Astrocyte (in vitro differentiated cells and primary cell): ENCODE measurements around the gene CEP97. TPM values are rescaled to one million over a fixed set of nuclear protein-coding genes. Genes with fewer than 3 reads are reported as not detected.

ENCODE experiments used
- DNase-seq: peaks from one replicate; pipeline ENCODE4 v3.0.0-alpha.2; 2010; ENCODE audit warnings: low read depth
- FAIRE-seq: peaks from 2 replicates; lab custom pipeline; 2011; peaks lifted over from hg19 to GRCh38; lab: Jason Lieb, UNC
- H2AFZ ChIP-seq: 2 replicates; pipeline ENCODE4 v1.6.0; 2012; ENCODE audit warnings: low read depth, low read length, inconsistent platforms
- H3K27ac ChIP-seq: 2 replicates; pipeline ENCODE4 v1.5.1; 2011; ENCODE audit warnings: low read depth, low read length, inconsistent platforms
- H3K27me3 ChIP-seq: 2 replicates; pipeline ENCODE4 v1.6.0; 2011; ENCODE audit warnings: low read length, inconsistent platforms; ENCODE audit not compliant: insufficient read depth
- H3K36me3 ChIP-seq: 2 replicates; pipeline ENCODE4 v1.5.1; 2011; ENCODE audit warnings: low read length, inconsistent platforms; ENCODE audit not compliant: insufficient read depth
- H3K4me1 ChIP-seq: 2 replicates; pipeline ENCODE4 v1.5.1; 2011; ENCODE audit warnings: low read length, inconsistent platforms; ENCODE audit not compliant: insufficient read depth
- H3K4me2 ChIP-seq: 2 replicates; pipeline ENCODE4 v1.6.0; 2012; ENCODE audit warnings: low read length, inconsistent platforms
- H3K4me3 ChIP-seq: 2 replicates; pipeline ENCODE4 v1.5.1; 2011; ENCODE audit warnings: low read depth, mild to moderate bottlenecking, low read length, inconsistent platforms; ENCODE audit not compliant: insufficient read depth
- H3K79me2 ChIP-seq: 2 replicates; pipeline ENCODE4 v1.6.0; 2012; ENCODE audit warnings: mild to moderate bottlenecking, low read length, inconsistent platforms; ENCODE audit not compliant: insufficient read depth
- H3K9ac ChIP-seq: 2 replicates; pipeline ENCODE4 v1.6.0; 2012; ENCODE audit warnings: mild to moderate bottlenecking, low read length, inconsistent platforms
- H3K9me3 ChIP-seq: 2 replicates; pipeline ENCODE4 v1.5.1; 2012; ENCODE audit warnings: low read depth, mild to moderate bottlenecking, low read length, inconsistent platforms; ENCODE audit not compliant: insufficient read depth
- H4K20me1 ChIP-seq: 2 replicates; pipeline ENCODE4 v1.6.0; 2012; ENCODE audit warnings: low read length, inconsistent platforms; ENCODE audit not compliant: insufficient read depth
- H3K27ac Mint-ChIP-seq: one replicate; pipeline ENCODE4 v1.8.0; 2021; ENCODE audit warnings: mild to moderate bottlenecking, mixed read lengths; ENCODE audit not compliant: unreplicated experiment
- H3K27me3 Mint-ChIP-seq: one replicate; pipeline ENCODE4 v1.8.0; 2021; ENCODE audit warnings: low read depth, mixed read lengths; ENCODE audit not compliant: unreplicated experiment
- H3K36me3 Mint-ChIP-seq: one replicate; pipeline ENCODE4 v1.8.0; 2021; ENCODE audit warnings: low read depth, mixed read lengths; ENCODE audit not compliant: unreplicated experiment
- H3K4me1 Mint-ChIP-seq: one replicate; pipeline ENCODE4 v1.8.0; 2021; ENCODE audit warnings: low read depth, mixed read lengths; ENCODE audit not compliant: unreplicated experiment
- H3K4me3 Mint-ChIP-seq: one replicate; pipeline ENCODE4 v1.8.0; 2021; ENCODE audit warnings: mild to moderate bottlenecking, moderate library complexity, mixed read lengths; ENCODE audit not compliant: unreplicated experiment
- H3K9me3 Mint-ChIP-seq: one replicate; pipeline ENCODE4 v1.8.0; 2021; ENCODE audit warnings: mild to moderate bottlenecking, mixed read lengths; ENCODE audit not compliant: unreplicated experiment
- CTCF ChIP-seq: IDR thresholded peaks from 2 replicates; pipeline ENCODE4 v1.5.1; 2011; ENCODE audit warnings: low read depth, mild to moderate bottlenecking, inconsistent platforms, low read length, moderate library complexity; ENCODE audit not compliant: insufficient read depth
- EZH2 ChIP-seq: IDR thresholded peaks from 2 replicates; pipeline ENCODE4 v1.6.1; 2012; ENCODE audit warnings: mild to moderate bottlenecking, low read length, inconsistent platforms; ENCODE audit not compliant: insufficient read depth
- total RNA-seq: library from RNA; stranded (reverse); gene quantifications from 2 replicates; pipeline ENCODE4 v1.2.1, GENCODE V29; 2021

The CEP97 gene
- total RNA-seq, 1 donor from 2014 or later: 11.5 TPM

- no peak overlapping the region for H3K4me3 ChIP-seq
- no peak for FAIRE-seq
- DNase-seq: no peak
- Mint-ChIP-seq H3K36me3 (peaks cover 18% of the 10 kb centered on the region), H3K27me3 (no peaks in the 10 kb centered on the region), H3K4me1 (no peaks in the 10 kb centered on the region), H3K9me3 (no peaks in the 10 kb centered on the region), H3K4me3 (no peak overlapping the region), H3K27ac (no peak overlapping the region)
- no peak for TF ChIP-seq CTCF
- TF ChIP-seq EZH2: no peak
- peaks cover 2% of the 10 kb centered on the region for H4K20me1 ChIP-seq
- no peaks in the 10 kb centered on the region for H3K27me3 ChIP-seq
- H3K4me2 ChIP-seq: no peak overlapping the region
- no peaks in the 10 kb centered on the region for H3K79me2 ChIP-seq
- no peak overlapping the region for H3K9ac ChIP-seq
- H2AFZ ChIP-seq: no peak overlapping the region
- no peak overlapping the region for H3K27ac ChIP-seq
- no peaks in the 10 kb centered on the region for H3K4me1 ChIP-seq
- H3K36me3 ChIP-seq: peaks cover 4% of the 10 kb centered on the region
- H3K9me3 ChIP-seq: no peaks in the 10 kb centered on the region
Measured at GRCh38 chr3:101803939-101804338, 79.5 kb downstream of the CEP97 start.

GRCh38 chr3:101806491-101806890 is 82.1 kb downstream of the CEP97 start:
- H3K79me2 ChIP-seq: no peaks in the 10 kb centered on the region
- TF ChIP-seq EZH2: no peak
- no peak for TF ChIP-seq CTCF
- no peak overlapping the region for H3K4me3 ChIP-seq
- H3K4me1 Mint-ChIP-seq: no peaks in the 10 kb centered on the region
- H3K9me3 Mint-ChIP-seq: no peaks in the 10 kb centered on the region
- no peak overlapping the region for H3K27ac Mint-ChIP-seq
- H3K9me3 ChIP-seq: no peaks in the 10 kb centered on the region
- no peaks in the 10 kb centered on the region for H3K27me3 Mint-ChIP-seq
- H3K36me3 ChIP-seq: peaks cover under 1% of the 10 kb centered on the region
- no peak overlapping the region for H3K4me2 ChIP-seq
- no peak overlapping the region for H3K4me3 Mint-ChIP-seq
- no peaks in the 10 kb centered on the region for H3K4me1 ChIP-seq
- H2AFZ ChIP-seq: no peak overlapping the region
- no peak overlapping the region for H3K9ac ChIP-seq
- peaks cover 2% of the 10 kb centered on the region for H4K20me1 ChIP-seq
- H3K27me3 ChIP-seq: no peaks in the 10 kb centered on the region
- no peak overlapping the region for H3K27ac ChIP-seq
- DNase-seq (no peak), FAIRE-seq (no peak)
- H3K36me3 Mint-ChIP-seq: peaks cover 4% of the 10 kb centered on the region

GRCh38 chr3:101807888-101808287 is 83.5 kb downstream of the CEP97 start:
- Mint-ChIP-seq H3K4me3 (no peak overlapping the region), H3K36me3 (peaks cover 4% of the 10 kb centered on the region), H3K27ac (no peak overlapping the region), H3K4me1 (no peaks in the 10 kb centered on the region), H3K9me3 (no peaks in the 10 kb centered on the region), H3K27me3 (no peaks in the 10 kb centered on the region)
- H3K9me3 ChIP-seq: no peaks in the 10 kb centered on the region
- no peaks in the 10 kb centered on the region for H3K27me3 ChIP-seq
- no peak overlapping the region for H2AFZ ChIP-seq
- DNase-seq (no peak), FAIRE-seq (no peak)
- no peaks in the 10 kb centered on the region for H3K79me2 ChIP-seq
- no peaks in the 10 kb centered on the region for H3K4me1 ChIP-seq
- no peak overlapping the region for H3K4me3 ChIP-seq
- H3K36me3 ChIP-seq: no peaks in the 10 kb centered on the region
- H3K27ac ChIP-seq: no peak overlapping the region
- H3K9ac ChIP-seq: no peak overlapping the region
- H3K4me2 ChIP-seq: no peak overlapping the region
- peaks cover 2% of the 10 kb centered on the region for H4K20me1 ChIP-seq
- no peak for TF ChIP-seq CTCF
- no peak for TF ChIP-seq EZH2
